HL-60/S4 treated with retinoic acid at 250 ng/mL for 4 days and 3 days (cell line): Measurements from ENCODE around the gene SRGAP1.

Experiments
- in situ Hi-C: fragments of 300-500 bp; cut with MboI; formaldehyde crosslinking; loops from 2 replicates; pipeline ENCODE4 v1.7.0; 2022; ENCODE audit warnings: low sequenced_read_pairs

SRGAP1 gene

DNA sequence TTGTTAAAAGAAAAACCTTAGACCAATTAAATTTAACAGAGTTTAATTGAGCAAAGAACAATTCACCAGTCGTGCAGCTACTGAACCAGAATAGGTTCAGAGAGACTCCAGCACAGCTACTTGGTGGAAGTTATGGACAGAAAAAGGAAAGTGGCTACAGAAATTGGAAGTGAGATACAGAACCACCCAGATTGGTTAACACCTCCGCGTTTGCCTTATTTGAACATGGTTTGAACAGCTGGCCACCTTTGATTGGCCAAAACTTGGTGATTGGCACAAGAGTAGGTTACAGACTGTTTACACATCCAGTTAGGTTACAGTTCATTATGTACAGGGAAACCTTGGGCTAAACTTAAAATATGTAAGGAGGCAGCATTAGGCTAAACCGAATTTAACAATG is 54.9 kb downstream of the SRGAP1 start:
- in situ Hi-C loops = no loop called here

DNA sequence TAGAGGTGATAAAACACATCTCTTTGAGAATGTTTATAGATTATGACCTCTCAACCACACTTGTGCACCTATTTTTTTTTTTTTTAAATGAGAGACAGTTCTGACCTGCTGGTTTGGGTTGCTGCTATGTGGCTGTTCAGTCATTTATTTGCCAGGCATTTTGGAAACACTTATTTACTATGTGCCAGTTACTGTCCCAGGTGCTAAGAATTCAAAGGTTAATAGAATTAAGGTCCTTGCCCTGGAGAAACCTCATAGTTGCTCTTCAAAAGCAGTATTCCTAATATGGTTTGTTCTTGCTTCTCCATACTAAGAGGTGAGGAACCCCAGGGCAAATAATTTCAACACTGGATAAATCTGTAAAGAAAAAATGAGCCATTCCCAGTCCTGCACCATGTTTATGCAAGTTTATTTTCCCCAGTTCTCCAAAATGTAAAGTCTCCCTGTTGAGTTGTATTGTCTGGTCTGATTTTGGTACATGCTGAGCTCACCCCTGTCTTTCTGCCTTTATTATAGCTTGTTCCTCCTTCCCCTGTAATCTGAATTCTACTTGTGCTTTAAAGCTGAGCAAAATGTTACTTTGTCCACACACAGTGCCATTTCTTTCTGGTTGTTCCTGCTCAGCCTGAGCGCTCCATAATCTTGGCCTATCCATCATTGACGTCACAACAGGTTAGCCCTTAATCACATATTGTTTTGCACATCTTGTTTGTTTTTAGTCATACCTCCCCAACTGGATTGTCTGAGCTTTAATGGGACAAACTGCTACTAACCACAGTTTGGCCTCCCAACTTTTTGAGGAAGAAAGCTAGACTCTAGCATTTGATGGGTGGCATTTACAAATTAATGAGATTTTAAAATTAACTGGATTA is 56.7 kb downstream of the SRGAP1 start:
- in situ Hi-C loops = no loop called here

DNA sequence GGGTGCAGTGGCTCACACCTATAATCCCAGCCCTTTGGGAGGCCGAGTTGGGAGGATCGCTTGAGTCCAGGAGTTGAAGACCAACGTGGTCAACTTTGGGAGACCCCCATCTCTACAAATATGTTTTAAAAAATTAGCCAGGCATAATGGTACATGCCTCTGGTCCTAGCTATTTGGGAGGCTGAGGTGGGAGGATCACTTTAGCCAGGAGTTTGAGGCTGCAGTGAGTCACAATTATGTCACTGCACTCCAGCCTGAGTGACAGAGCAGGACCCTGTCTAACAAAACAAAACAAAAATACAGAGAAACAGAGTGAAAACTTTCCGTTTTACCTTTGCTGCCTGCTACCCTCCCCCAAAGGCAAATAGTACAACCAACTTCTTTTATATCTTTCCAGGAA is 60.2 kb downstream of the SRGAP1 start:
- in situ Hi-C loops = no loop called here

DNA sequence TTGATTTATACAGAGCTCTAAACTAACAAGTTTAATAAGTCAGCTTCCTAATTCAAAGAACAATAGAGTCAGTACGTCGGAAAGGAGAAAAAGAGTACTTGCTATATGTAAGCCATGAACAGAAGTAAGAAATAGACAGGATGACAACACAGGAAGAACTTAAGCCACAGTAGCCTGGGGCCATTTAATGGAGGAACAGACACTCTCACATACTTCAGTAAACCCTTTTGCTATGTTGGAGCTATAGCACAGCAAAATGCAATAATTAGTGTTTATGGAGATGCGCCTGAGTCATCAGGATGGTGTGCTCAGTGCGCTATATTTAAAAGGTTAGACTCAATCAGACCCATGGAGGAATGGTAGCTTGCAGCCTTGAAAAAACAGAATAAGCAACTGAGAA is 61.0 kb downstream of the SRGAP1 start:
- in situ Hi-C loops = no loop called here

DNA sequence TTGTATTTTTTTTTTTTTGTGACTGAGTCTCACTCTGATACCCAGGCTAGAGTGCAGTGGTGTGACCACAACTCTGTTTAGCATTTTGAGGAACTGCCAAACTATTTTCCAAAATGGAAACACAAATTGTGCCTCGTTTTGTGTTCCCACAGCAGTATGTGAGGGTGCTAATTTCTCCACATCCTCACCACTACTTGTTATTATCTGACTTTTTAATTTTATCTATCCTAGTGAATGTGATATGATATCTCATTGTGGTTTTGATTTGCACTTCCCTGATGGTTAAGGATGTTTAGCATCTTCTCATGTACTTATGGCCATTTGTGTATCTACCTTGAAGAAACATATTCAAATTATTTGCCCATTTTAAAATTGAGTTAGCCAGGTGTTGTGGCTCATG is 62.4 kb downstream of the SRGAP1 start:
- in situ Hi-C loops = no loop called here

DNA sequence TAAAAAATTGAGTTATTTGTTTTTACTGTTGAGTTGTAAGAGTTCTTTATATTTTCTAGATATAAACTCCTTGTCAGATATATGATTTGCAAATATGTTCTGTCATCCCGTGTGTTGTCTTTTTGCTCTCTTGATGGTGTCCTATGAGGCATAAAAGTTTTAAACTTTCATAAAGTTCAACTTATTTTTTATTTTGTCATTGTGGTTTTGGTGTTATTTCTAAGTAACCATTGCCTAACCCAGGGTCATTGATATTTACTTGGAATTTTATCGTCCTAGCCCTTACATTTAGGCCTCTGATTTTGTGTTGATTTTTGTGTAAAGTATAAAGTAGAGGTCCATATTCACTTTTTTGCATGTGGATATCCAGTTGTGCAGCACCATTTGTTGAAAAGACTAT is 63.1 kb downstream of the SRGAP1 start:
- in situ Hi-C loops = no loop called here

DNA sequence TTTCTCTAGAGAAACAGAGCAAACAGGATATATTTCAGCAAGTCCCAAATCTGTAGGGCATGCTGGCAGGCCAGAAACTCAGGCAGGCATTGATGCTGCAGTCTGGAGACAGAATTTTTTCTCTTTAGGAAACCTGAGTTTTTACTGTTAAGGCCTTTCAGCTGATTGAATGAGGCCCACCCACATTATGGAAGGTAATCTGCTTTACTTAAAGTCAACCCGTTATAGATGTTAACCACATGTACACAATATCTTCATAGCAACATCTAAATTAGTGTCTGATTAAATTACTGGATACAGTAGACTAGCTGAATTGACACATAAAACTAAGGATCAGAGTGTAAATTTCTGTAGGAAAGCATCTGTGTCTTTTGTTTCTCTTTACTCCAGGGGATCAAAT is 65.2 kb downstream of the SRGAP1 start:
- in situ Hi-C loops = no loop called here

DNA sequence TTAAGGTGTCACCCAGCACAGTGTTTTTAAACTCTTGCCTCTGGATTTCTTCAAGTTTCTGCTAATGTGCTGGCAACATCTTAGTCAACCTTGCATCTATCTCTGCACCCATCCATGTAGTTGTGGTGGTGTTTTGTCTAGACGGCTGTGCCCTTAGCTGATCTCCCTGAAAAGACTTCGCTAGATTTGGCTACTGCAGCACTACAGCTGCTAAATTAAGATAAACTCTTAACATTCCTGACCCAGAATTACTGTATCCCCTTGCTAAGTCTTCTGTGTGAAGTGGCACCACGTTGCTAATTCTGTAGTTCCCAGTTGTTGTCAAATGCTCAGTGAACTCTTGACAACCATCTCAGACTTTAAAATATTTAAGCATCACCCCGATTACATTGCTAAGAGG is 66.8 kb downstream of the SRGAP1 start:
- in situ Hi-C loops = no loop called here

DNA sequence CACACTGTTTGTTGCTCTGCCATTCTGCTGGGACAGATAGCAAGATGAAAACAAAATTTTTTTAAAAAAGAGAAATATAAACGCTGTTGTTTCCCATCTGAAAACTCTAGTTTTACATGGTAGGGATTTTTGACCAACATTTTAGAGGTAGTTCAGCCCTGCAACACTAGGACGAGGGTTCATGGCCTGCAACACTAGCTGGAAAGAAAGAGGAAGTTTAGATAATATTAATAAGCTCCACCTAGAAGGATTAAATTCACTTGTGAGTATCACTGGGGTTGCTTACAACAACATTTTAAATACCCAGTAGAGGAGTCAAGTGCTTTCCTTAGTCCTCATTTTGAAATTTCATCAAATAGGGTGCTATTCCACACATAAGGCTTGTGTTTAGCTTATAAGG is 68.2 kb downstream of the SRGAP1 start:
- in situ Hi-C loops = no loop called here

DNA sequence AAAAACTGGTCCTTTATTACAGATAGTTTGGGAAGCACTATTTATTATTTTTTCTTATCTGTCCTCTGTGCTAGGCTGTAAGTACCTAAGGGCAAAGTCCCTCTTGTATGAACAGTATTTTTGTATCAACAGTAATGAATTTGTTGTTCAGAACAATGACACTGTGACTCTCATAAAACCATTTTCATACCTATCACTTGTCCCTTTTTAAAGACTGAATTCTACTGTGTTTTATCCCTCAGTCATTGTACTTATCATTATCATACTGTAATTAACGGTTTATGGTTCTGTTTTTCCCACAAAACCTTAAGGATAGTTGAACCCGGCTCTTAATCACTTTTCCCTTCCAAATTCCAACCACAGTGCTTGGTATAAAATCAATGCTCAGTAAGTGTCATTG is 69.4 kb downstream of the SRGAP1 start:
- in situ Hi-C loops = no loop called here

DNA sequence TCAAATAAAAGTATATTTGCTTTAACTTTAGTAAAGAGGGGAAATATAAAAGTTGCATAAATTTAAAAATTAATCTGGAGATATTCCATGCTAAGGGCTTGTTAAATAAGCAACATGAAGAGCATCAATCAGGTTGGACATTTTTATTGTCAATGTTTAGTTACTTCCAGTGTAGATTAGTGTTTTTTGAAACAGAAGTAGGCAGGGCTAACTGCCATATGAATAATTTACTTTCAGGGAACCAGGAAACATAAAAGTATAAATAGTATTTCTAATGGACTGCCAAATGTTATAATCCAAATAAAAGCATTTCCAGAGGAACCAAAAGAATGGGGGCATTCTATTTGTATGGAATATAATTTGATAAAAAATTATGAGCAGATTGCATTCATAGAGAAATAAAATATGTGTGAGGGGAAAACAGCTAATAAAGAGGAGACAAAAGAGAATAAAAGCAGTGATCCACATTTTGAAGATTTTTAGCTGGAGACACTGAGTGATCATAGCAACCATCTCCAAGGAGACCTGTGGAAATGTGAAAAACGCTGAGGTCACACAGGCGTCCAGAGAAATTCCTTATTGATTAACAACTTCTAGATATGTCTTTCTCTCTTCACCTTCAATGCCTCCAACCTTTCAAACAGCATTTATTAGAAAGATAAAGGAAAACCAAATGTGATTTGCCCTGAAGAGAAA is 70.8 kb downstream of the SRGAP1 start:
- in situ Hi-C loops = no loop called here

DNA sequence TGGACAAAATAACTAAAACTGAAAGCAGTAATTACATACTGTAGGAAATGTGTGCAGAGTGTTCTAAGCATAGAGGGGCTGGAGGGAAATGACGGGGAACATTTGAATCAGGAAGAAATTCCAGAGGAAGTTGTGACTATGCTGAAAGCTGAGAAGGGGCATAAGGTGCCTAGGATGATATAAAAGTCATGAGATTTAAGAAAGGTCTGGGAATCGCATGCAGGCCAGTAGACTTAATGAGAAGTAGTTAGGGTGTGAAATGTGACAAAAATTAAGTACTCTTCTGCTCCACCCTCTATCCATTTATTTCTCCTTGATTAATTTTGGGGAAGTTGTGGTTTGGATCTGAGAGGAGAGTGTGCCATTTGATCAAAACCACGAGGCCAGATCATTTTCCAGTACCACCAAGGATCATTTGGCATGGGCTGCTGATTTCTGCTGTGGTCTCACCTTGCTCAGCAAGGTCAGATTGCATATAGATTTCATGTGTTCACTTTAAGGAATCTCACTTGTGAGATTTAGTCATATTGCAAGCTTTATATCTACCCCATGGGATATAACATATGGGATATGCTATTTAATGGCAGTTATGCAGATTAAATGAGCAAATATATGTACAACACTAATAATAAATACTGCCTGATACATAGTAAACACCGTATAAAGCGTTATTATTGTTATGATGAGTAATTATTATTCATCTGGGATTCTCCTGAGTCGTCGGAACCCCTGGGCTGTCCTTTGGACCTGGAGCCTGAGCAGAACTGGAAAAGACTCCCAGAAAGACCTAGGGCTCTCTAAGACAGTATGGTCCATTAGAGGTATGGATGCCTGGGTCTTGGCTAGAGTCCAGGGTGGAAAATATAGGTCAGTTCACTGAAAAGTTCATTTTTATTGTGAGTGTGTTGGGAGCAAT is 72.3 kb downstream of the SRGAP1 start:
- in situ Hi-C loops = no loop called here

DNA sequence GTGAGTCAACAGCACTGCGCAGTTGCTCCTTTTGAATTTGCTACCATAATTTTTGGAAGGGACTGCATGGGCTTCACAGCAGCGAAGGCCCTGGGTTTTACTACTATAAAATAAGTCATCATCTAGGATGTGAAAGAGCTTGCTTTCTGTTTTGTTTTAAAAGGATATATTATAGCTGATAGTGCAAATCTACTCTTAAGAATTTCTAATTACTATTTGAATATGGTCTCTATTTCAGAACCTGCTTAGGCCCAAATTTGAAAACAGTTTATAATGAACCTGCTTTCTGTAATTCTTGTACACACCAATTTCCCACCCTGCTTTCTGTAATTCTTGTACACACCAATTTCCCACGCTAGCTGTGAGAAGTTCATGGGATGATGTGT is 73.0 kb downstream of the SRGAP1 start:
- in situ Hi-C loops = no loop called here

DNA sequence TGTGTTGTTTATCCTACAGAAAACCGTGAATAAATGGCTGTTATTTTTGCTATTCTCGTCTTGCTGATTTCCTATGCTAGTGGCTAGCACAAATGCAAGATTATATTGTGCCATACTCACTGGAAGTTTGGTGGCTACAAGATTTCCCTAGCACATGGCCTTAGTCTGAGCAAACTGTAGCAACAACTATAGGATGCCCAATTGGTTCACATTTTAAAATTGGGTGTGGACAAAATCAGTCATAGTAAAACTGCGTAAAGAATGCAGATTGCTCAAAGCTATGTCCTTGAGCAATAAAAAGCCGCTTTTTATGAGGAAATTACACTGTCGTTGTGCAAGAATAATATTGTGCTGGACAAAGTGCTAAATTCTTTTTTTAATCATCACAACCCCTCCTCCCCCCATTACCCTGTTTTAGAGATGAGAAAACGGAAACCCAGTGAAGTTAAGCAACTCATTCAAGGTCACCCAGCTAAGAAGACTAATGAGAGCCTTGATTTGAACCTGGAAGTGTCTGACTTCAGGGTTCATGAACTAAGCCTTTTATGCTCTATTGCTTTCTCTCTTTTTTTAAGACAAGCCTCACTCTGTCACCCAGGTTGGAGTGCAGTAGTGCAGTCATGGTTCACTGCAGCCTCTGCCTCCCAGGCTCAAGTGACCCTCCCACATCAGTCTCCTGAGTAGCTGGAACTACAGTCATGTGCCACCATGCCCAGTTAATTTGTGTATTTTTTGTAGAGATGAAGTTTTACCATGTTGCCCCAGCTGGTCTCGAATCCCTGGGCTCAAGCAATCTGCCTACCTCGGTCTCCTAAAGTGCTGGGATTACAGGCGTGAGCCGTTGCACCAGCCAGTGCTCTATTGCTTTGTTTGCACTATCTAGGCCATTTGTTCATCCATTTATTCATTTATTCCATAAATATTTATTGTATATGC is 73.6 kb downstream of the SRGAP1 start:
- in situ Hi-C loops = no loop called here

DNA sequence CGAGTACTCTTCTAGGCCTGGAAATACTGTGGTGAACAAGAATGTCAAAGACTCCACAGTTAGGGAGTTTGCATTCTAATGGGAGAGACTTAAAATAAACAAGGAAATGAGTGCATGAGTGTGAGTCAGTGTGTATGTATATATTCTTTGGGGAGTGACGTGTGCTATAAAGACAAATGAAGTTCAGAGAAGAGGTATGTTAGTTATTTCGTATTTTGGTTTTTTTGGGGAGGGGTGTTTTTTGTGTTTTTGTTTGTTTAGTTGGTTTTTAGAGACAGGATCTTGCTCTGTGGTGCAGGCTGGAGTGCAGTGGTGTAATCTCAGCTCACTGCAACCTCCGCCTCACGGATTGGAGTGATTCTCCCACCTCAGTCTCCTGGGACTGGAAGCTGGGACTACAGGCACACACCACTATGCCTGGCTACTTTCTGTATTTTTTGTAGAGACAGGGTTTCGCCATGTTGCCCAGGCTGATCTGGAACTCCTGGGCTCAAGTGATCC is 74.3 kb downstream of the SRGAP1 start:
- in situ Hi-C loops = no loop called here

DNA sequence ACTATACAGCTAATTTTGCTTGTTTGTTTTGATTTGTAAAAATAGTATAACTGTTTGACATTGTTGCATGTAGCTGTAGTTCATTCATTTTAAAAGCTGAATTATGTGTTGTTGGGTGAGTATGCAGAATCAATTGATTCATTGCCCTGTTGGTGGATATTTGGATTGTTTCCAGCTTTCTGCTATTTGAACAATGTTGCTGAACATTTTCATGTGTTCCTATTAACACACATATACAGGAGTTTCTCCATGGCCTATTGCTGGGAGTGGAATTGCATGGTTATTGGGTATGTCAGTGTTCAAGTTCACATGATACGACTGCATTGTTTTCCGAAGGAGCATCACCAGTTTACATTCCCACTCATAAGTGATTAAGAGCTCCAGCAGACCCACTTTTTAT is 75.3 kb downstream of the SRGAP1 start:
- in situ Hi-C loops = no loop called here

DNA sequence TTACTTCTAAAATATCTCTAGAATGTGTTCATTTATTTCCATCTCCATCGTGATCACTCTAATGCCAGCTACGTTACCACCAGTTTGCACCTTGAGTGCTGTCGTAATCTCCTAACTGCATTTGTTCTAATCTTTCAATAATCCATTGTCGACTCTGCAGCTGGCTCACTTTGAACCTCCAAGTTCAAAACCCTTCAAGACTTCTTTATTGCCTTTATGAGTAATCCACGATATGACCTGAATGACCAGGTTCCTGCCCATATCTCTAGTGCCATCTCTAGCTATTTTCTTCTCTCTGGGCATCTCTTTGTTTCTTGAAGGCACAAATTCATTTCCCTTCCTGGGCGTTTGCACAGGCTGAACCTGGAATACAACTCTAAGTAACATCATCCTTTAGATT is 76.7 kb downstream of the SRGAP1 start:
- in situ Hi-C loops = no loop called here

DNA sequence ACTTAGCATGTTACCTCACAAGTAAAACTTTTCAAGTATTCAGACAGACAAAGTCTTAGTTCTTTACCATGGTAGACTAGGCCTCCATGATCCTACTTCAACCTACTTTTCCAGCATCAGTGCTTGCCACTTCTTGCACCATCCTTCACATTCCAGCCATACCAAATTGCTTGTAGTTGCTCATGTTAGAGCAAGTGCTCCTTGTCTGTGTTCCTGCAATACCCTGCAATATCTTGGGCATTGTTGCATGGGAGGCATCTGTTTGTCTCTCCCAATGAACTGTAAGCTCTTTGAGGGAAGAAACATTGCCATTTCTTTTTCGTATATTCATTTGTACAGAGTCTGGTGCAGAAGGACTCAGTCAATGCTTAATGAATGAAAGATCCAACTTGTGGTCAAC is 78.0 kb downstream of the SRGAP1 start:
- in situ Hi-C loops = no loop called here

DNA sequence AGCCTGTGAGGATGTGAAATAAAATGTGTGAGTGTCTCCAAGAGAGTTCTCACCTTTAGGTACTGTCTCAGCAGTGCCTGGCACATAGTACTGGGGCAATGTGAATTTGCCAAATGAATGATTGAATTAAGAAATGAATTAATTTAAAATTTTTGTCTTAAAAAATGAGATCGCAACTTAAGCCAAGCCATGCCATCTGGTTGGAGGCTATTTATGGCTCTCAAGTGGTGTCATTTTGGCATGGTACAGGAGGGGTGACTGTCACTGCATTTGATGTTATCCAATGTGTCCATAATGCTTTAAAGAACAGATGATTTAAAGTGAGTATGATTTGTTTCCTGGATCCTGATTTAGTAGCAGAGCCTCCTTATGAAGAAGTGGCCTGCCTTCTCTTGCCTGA is 80.3 kb downstream of the SRGAP1 start:
- in situ Hi-C loops = no loop called here

DNA sequence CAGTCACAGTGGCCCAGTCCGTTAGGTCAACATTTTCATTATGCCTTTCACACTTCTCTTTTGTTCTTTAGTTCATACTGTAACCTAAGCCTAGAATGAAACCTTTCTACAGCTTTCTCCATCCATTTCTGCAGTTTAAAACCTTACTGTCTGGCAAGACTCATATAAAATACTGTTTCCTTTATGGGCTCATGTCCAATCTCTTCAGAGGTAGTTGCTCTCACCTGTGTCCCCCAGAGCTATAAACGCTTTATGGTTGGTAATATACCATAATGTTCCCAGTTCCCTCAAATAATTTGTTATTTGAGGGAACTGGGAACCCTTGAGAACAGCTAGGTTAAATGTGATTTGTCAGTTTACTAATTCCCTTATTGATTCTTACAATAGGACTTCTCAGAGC is 83.0 kb downstream of the SRGAP1 start:
- in situ Hi-C loops = no loop called here
